NCI-H1694 (cell line): ENCODE measurements around the gene ANKRD55.
"Not testable (repeated sequence)": the region's sequence is repeated elsewhere in the genome, so short reads cannot be mapped to it uniquely, and the experiment has no call there.

ENCODE experiments used
- DNase-seq: peaks from one replicate; lab custom pipeline; 2025; lab: John Stamatoyannopoulos, UW

The ANKRD55 gene

DNA sequence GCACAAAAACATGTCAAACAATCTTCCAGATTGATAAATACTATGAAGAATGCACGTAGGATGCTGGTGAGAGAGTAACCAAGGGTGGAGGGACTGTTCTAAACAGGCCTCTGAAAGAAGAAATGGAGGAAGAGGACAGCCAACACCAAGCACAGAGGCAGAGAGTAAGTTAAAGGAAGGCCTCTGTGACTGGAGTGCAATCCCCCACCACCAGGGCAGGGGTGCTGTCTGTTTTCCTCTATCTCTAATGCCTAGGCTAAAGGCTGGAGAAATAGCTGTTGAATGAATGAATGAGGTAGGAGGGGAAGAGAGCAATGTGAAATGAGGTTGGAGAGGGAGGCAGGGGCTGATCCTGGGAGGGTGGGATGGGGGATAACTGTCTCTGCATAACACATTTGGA lies 88.9 kb downstream of the ANKRD55 start:
- no peak for DNase-seq

GRCh38 chr5:56143373-56143714 lies 89.8 kb downstream of the ANKRD55 start:
- DNase-seq: no peak

- DNase-seq: no peak
Observed at GRCh38 chr5:56142614-56143372, 90.3 kb downstream of the ANKRD55 start.

DNA sequence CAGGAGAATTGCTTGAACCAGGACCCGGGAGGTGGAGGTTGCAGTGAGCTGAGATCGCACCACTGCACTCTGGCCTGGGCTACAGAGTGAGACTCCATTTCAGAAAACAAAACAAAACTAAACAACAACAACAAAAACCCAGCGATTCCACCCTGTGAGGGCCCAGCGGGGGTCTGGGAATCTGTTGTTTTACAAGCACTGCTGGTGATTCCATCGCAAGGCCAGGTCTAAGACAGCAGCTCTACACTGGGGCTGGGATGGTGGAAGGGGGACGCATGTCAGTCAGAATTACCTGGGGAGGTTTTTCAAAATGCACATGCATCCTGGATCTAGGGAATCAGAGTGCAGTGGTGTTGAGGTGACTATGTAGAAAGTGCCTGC lies 90.9 kb downstream of the ANKRD55 start:
- DNase-seq: no peak

- no peak for DNase-seq
Observed at GRCh38 chr5:56140073-56140472, 93.1 kb downstream of the ANKRD55 start.

- DNase-seq: no peak
Observed at GRCh38 chr5:56130664-56131063, 102.5 kb downstream of the ANKRD55 start.

DNA sequence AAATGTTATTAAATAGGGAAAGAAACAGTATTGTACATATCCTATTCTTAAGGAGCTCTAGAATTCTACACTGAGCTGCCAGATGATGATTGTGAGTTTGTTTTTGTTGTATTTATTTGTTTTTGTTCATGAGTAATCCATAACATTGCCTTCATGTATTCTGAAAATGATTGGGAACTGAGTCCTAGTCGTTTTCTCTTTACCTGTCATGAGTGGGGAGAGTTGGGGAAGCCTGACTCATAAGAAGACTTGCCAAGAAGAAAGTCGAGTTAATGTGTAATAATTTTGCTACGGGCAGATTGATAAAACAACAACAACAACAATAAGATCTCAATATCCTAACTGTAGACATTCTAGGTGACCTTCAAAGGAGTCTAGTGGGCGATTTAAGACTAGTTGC lies 103.8 kb downstream of the ANKRD55 start:
- DNase-seq: no peak

DNA sequence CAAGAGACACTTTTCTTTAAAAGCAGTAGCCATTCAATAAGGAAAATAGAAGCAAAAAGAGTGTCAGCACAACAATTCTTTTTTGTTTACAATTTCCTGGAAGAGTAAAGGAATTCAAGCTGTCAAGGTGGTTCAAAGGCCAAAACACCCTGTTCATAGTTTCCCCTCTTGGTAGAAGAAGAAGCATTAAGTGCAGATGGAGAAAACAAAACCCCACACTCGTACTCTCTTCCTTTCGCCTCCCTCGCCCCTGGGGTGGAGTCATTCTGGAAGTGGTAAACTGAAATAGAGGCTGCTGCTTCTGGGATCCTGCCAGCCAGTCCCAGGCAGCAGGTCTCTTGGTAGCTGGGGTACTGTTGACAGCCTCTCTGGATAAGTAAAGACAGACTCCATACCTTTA lies 105.0 kb downstream of the ANKRD55 start:
- DNase-seq: no peak

DNA sequence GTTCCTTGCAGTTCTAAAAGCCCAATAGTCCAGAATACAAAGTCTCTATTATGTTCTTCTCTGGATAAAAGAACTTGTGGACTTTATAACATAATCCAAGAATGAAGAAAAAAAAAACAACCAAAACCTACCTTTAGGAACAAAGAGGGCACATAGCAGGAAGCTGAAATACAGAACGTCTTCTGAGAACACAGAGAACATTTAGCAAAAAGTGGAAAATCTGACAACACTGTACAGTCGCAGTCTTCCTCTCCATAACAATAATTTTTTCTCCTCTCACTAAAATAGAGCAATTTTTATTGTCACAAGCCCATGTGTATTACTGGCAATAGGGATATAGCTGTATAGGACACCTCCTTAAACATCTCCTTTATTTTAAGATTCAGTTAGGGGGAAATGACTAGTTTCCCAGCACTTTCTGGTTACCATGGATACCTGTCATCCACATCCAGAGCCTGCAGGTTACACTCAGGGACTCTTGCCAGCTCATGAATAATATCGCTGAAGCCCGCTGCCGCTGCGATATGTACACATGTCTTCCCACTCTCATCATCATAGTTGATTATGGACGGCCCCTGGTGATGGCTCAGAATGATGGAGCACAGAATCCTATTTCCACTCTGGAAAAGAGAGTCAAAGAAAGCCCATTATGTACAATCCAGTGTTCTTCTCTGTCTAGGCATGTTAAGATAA lies 106.5 kb downstream of the ANKRD55 start:
- DNase-seq: no peak

- no peak for DNase-seq
Observed at GRCh38 chr5:56123531-56124243, 109.4 kb downstream of the ANKRD55 start.

DNA sequence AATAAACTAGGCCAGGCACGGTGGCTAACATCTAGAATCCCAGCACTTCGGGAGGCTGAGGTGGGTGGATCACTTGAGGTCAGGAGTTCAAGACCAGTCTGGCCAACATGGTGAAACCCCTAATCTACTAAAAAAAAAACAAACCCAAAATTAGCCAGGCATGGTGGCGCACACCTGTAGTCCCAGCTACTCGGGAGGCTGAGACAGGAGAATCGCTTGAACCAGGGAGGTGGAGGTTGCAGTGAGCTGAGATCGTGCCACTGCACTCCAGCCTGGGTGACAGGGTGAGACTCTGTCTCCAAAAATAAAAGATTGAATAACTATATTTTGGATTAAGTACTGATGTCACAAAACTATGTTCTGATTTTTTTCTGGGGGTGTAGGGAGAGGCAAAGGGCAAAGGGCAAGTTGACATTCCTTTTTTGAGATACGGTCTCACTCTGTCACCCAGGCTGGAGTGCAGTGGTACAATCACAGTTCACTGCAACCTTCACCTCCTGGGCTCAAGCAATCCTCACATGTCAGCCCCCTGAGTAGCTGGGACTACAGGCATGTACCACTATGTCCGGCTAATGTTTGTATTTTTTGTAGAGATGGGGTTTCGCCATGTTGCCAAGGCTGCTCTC lies 110.7 kb downstream of the ANKRD55 start:
- not testable (repeated sequence) for DNase-seq

GRCh38 chr5:56119050-56119449 lies 114.1 kb downstream of the ANKRD55 start:
- DNase-seq: no peak

DNA sequence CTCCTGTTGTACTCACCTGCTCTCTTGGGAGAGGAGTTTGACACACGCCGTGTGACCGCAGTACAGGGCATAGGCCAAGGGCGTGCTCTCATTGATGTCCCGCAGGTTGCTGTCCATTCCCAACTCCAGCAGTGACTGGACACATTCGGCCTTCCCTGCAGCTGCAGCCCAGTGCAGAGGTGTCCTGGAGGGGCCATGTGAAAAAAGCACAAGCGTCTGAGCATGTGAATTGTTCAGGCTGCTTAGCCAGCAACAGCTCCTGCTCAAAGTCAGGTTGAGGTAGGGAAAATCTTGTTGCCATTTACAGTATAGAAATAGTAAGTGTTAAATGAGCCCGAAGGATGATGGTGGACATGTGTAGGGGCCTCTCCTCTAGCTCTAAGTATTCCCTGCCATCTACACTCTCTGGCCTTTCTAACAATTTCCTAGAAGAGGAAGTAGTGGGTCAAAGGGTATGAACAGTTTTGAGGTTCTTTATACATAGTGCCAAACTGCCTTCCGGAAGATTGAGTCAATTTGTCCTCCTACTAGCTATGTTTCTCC lies 116.5 kb downstream of the ANKRD55 start:
- DNase-seq: no peak

- no peak for DNase-seq
Observed at GRCh38 chr5:56115589-56115988, 117.5 kb downstream of the ANKRD55 start.

GRCh38 chr5:56112526-56113121 lies 120.5 kb downstream of the ANKRD55 start:
- no peak for DNase-seq

GRCh38 chr5:56111404-56111781 lies 121.7 kb downstream of the ANKRD55 start:
- no peak for DNase-seq

- DNase-seq: no peak
Observed at GRCh38 chr5:56110646-56111403, 122.3 kb downstream of the ANKRD55 start.

GRCh38 chr5:56108246-56108645 lies 124.9 kb downstream of the ANKRD55 start:
- no peak for DNase-seq

GRCh38 chr5:56106837-56107236 lies 126.3 kb downstream of the ANKRD55 start:
- no peak for DNase-seq

DNA sequence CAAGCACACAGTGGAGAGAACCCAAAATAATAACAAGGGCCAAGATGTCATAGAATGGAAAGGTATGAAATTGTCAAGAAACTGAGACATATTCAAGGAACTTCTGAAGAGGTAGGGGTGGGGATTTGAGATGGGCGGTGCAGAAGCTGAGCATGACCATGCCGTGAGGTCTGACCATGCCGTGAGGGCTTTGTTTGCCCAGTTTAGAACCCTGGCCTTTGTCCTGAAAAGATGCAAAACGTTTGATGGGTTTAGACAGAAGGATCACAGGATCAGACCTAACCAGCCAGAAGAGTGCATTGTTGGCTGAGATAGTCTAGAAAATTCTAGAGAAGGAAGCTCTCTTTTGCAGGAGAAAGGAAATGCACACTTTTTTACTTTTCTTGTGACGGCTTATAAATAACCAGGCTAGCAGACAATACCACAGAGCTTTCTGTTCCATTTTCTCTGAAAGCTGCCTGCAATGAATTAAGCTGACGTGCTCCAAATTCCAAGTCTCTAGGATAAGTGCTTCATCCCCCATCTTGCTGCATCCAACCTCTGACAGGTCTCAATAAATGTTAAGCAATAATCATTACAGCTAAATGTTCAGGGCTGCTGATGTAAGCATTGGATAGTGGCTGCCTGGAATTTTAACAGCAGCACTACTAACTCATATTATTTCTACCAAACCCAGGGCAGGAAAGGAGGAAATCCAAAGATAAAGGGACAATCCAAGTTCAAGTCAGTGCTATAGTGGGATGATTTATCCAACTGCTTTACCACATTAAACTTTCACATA lies 127.4 kb downstream of the ANKRD55 start:
- DNase-seq: no peak

- DNase-seq: no peak
Observed at GRCh38 chr5:56102889-56103288, 130.2 kb downstream of the ANKRD55 start.
